ENCODE data around the gene STIM1.

Gene STIM1

GRCh38 chr11:3952715-3953114, 97.3 kb downstream of the STIM1 start:
- no peak for DNase-seq (ENCODE audit: low spot score)

- no peak for DNase-seq (ENCODE audit: low spot score)
Observed at GRCh38 chr11:3953327-3953726, 97.9 kb downstream of the STIM1 start.

GRCh38 chr11:3954448-3955298, 99.2 kb downstream of the STIM1 start:
- DNase-seq (ENCODE audit: low spot score), result no peak

GRCh38 chr11:3955299-3955665, 99.8 kb downstream of the STIM1 start:
- no peak for DNase-seq (ENCODE audit: low spot score)

- no peak for DNase-seq (ENCODE audit: low spot score)
Observed at GRCh38 chr11:3956038-3956437, 100.6 kb downstream of the STIM1 start.

- no peak for DNase-seq (ENCODE audit: low spot score)
Observed at GRCh38 chr11:3956748-3957147, 101.3 kb downstream of the STIM1 start.

GRCh38 chr11:3957437-3957836, 102.0 kb downstream of the STIM1 start:
- DNase-seq (ENCODE audit: low spot score), result no peak

- DNase-seq (ENCODE audit: low spot score), result no peak
Observed at GRCh38 chr11:3958281-3958680, 102.8 kb downstream of the STIM1 start.

GRCh38 chr11:3959015-3959902, 103.8 kb downstream of the STIM1 start:
- DNase-seq (ENCODE audit: low spot score), result no peak

- DNase-seq (ENCODE audit: low spot score), result no peak
Observed at GRCh38 chr11:3959903-3960265, 104.4 kb downstream of the STIM1 start.

- no peak for DNase-seq (ENCODE audit: low spot score)
Observed at GRCh38 chr11:3962406-3962840, 107.0 kb downstream of the STIM1 start.

GRCh38 chr11:3964056-3964455, 108.6 kb downstream of the STIM1 start:
- no peak for DNase-seq (ENCODE audit: low spot score)

- DNase-seq (ENCODE audit: low spot score), result no peak
Observed at GRCh38 chr11:3964935-3965604, 109.6 kb downstream of the STIM1 start.

GRCh38 chr11:3967695-3968094, 112.2 kb downstream of the STIM1 start:
- DNase-seq (ENCODE audit: low spot score), result no peak

- DNase-seq (ENCODE audit: low spot score), result no peak
Observed at GRCh38 chr11:3969200-3969599, 113.7 kb downstream of the STIM1 start.

- no peak for DNase-seq (ENCODE audit: low spot score)
Observed at GRCh38 chr11:3969613-3970012, 114.1 kb downstream of the STIM1 start.

GRCh38 chr11:3970108-3970507, 114.6 kb downstream of the STIM1 start:
- DNase-seq (ENCODE audit: low spot score), result no peak

- DNase-seq (ENCODE audit: low spot score), result no peak
Observed at GRCh38 chr11:3971756-3972404, 116.4 kb downstream of the STIM1 start.

GRCh38 chr11:3972431-3972830, 117.0 kb downstream of the STIM1 start:
- no peak for DNase-seq (ENCODE audit: low spot score)

GRCh38 chr11:3977078-3977477, 121.6 kb downstream of the STIM1 start:
- no peak for DNase-seq (ENCODE audit: low spot score)

GRCh38 chr11:3981084-3981633, 125.7 kb downstream of the STIM1 start:
- no peak for DNase-seq (ENCODE audit: low spot score)

- no peak for DNase-seq (ENCODE audit: low spot score)
Observed at GRCh38 chr11:3982431-3982830, 127.0 kb downstream of the STIM1 start.
